B cell (primary cell): ENCODE results near the gene TPBG. TPM values are rescaled to one million over a fixed set of nuclear protein-coding genes. Genes with fewer than 3 reads are reported as not detected.
A peak's percentile ranks its signal among the peaks of the same experiment; 100 is the strongest.

Experiments
- ATAC-seq: fragments of 200-7000 bp; cut with Tn5 transposase; one replicate; pipeline ENCODE4 v1.10.0; 2021; ENCODE audit warnings: low read depth, mild to moderate bottlenecking, moderate number of reproducible peaks, moderate library complexity
- CTCF ChIA-PET: fragments of 350-600 bp; sonication (Branson Sonifier 250); formaldehyde crosslinking; loops from one replicate; lab custom pipeline; 2021; ENCODE audit warnings: antibody characterized with exemption, inconsistent platforms; lab: Charles Lee
- POLR2A ChIA-PET: fragments of 350-600 bp; sonication (Branson Sonifier 250); formaldehyde crosslinking; loops from one replicate; lab custom pipeline; 2021; ENCODE audit warnings: antibody characterized with exemption; lab: Charles Lee
- DNase-seq: peaks from one replicate; pipeline ENCODE4 v3.0.0; 2013
- H2AFZ ChIP-seq: 2 replicates; pipeline ENCODE4 v1.6.1; 2012; ENCODE audit warnings: mild to moderate bottlenecking, low read depth, low read length; ENCODE audit not compliant: insufficient read depth, poor library complexity, severe bottlenecking
- H3K27ac ChIP-seq, 2 donors: 1 replicate in 1 of 2; 2 replicates in 1 of 2; pipeline ENCODE4 v1.5.1; 2012 to 2013; ENCODE audit warnings: low read length in 2 of 2, mild to moderate bottlenecking in 2 of 2, moderate library complexity in 1 of 2
- H3K27me3 ChIP-seq, 4 experiments: fragments of 200-600 bp in 1 of 4; sonication (generic) in 1 of 4; replicated peaks in 1 of 4; 1 replicate in 2 of 4; 2 replicates in 2 of 4; pipeline versions ENCODE4 v1.6.1 to v1.7.0; 2013 to 2016; ENCODE audit warnings: low read length in 3 of 4, mild to moderate bottlenecking in 2 of 4, mixed read lengths in 1 of 4, moderate library complexity in 1 of 4; ENCODE audit not compliant: insufficient read depth in 4 of 4, control insufficient read depth in 3 of 4; ENCODE audit errors: control extremely low read depth in 1 of 4
- H3K36me3 ChIP-seq, 2 experiments: replicated peaks in 1 of 2; 1 replicate in 1 of 2; 2 replicates in 1 of 2; pipeline versions ENCODE4 v1.6.1 to v1.7.1; 2013; ENCODE audit warnings: low read length in 1 of 2; ENCODE audit not compliant: insufficient read depth in 2 of 2, control insufficient read depth in 1 of 2; ENCODE audit errors: control extremely low read depth in 1 of 2, extremely low read depth in 1 of 2
- H3K4me1 ChIP-seq, 2 donors: fragments of 200-600 bp in 1 of 2; sonication (generic) in 1 of 2; 1 replicate in 1 of 2; 2 replicates in 1 of 2; pipeline versions ENCODE4 v1.5.1 to v1.6.1; 2013 to 2017; ENCODE audit warnings: low read length in 2 of 2; ENCODE audit not compliant: control insufficient read depth in 2 of 2, insufficient read depth in 2 of 2
- H3K4me2 ChIP-seq: replicated peaks from 2 replicates; pipeline ENCODE3; 2012; ENCODE audit warnings: mild to moderate bottlenecking, low read depth, low read length; ENCODE audit not compliant: poor library complexity, severe bottlenecking
- H3K4me3 ChIP-seq, 5 experiments: fragments of 200-600 bp in 1 of 5; sonication (generic) in 1 of 5; 1 replicate in 3 of 5; 2 replicates in 2 of 5; pipeline versions ENCODE4 v1.5.1 to v1.7.0; 2011 to 2016; ENCODE audit warnings: low read length in 4 of 5, mild to moderate bottlenecking in 4 of 5, low read depth in 2 of 5, control low read depth in 1 of 5, moderate library complexity in 1 of 5; ENCODE audit not compliant: insufficient read depth in 1 of 5; ENCODE audit errors: control extremely low read depth in 1 of 5, extremely low read depth in 1 of 5
- H3K79me2 ChIP-seq: fragments of 200-600 bp; sonication (generic); one replicate; pipeline ENCODE4 v1.6.0; 2016; ENCODE audit warnings: low read length; ENCODE audit not compliant: control insufficient read depth, insufficient read depth
- H3K9ac ChIP-seq: fragments of 200-600 bp; sonication (generic); 2 replicates; pipeline ENCODE4 v1.6.1; 2017; ENCODE audit warnings: mild to moderate bottlenecking, low read length, moderate library complexity
- H3K9me3 ChIP-seq, 3 donors: one replicate each; pipeline versions ENCODE4 v1.6.1 to v1.7.1; 2013; ENCODE audit warnings: low read length in 2 of 3; ENCODE audit not compliant: control insufficient read depth in 2 of 3, insufficient read depth in 1 of 3; ENCODE audit errors: control extremely low read depth in 1 of 3
- H4K20me1 ChIP-seq: 2 replicates; pipeline ENCODE4 v1.6.0; 2012; ENCODE audit warnings: mild to moderate bottlenecking, low read length; ENCODE audit not compliant: insufficient read depth, control insufficient read depth, poor library complexity, severe bottlenecking
- H3K27ac Mint-ChIP-seq: one replicate; pipeline ENCODE4 v1.8.0; 2021; ENCODE audit warnings: mixed read lengths
- H3K27me3 Mint-ChIP-seq: one replicate; pipeline ENCODE4 v1.8.0; 2021; ENCODE audit warnings: mixed read lengths
- H3K4me1 Mint-ChIP-seq: one replicate; pipeline ENCODE4 v1.8.0; 2021; ENCODE audit warnings: mixed read lengths
- H3K4me3 Mint-ChIP-seq: one replicate; pipeline ENCODE4 v1.8.0; 2021; ENCODE audit warnings: mixed read lengths
- H3K9me3 Mint-ChIP-seq: one replicate; pipeline ENCODE4 v1.8.0; 2022; ENCODE audit warnings: mixed read lengths; ENCODE audit not compliant: insufficient read depth
- EZH2 ChIP-seq: IDR thresholded peaks from 2 replicates; pipeline ENCODE4 v1.6.1; 2012; ENCODE audit warnings: borderline replicate concordance, low read depth, mild to moderate bottlenecking, moderate library complexity, low read length; ENCODE audit not compliant: insufficient read depth, poor library complexity, severe bottlenecking
- WGBS: methylation state at CpG from one replicate; pipeline ENCODE4 v1.1.5; 2013; ENCODE audit warnings: missing lambda C conversion rate; ENCODE audit not compliant: insufficient coverage; 5-methylcytosine and 5-hydroxymethylcytosine counted together
- intact Hi-C: fragments of 100-400 bp; cut with micrococcal nuclease; formaldehyde crosslinking; loops from one replicate; pipeline ENCODE4 v1.10.0; 2022
- polyA plus RNA-seq: library from polyadenylated mRNA; depleted of rRNA; stranded (reverse); fragments of >200 nt; gene quantifications from 2 replicates; pipeline ENCODE4 v1.2.3, GENCODE V29; 2012
- total RNA-seq, 2 donors: library from RNA; stranded (reverse); fragments of 120-200 nt in 1 of 2; gene quantifications; 1 replicate in 1 of 2; 2 replicates in 1 of 2; pipeline versions ENCODE4 v1.2.3 to v1.2.4, GENCODE V29; 2013 to 2022
- TF ChIP-seq, protein P1 (sequence below): fragments of 200-600 bp; IDR thresholded peaks from one replicate; pipeline ENCODE4 v1.8.0; 2022; ENCODE audit warnings: antibody characterized with exemption, mild to moderate bottlenecking

The TPBG gene
- total and polyA plus RNA-seq, 2 donors (not counting 1 experiment from before 2014, with no cell fraction given) = 0.03 TPM; not detected in 1

DNA sequence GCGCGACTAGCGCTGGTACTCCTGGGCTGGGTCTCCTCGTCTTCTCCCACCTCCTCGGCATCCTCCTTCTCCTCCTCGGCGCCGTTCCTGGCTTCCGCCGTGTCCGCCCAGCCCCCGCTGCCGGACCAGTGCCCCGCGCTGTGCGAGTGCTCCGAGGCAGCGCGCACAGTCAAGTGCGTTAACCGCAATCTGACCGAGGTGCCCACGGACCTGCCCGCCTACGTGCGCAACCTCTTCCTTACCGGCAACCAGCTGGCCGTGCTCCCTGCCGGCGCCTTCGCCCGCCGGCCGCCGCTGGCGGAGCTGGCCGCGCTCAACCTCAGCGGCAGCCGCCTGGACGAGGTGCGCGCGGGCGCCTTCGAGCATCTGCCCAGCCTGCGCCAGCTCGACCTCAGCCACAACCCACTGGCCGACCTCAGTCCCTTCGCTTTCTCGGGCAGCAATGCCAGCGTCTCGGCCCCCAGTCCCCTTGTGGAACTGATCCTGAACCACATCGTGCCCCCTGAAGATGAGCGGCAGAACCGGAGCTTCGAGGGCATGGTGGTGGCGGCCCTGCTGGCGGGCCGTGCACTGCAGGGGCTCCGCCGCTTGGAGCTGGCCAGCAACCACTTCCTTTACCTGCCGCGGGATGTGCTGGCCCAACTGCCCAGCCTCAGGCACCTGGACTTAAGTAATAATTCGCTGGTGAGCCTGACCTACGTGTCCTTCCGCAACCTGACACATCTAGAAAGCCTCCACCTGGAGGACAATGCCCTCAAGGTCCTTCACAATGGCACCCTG lies 1.6 kb downstream of the TPBG start:
- H3K4me2 ChIP-seq = peak overlapping the region; percentile 70
- POLR2A ChIA-PET = no interaction called here
- H3K27me3 Mint-ChIP-seq = peaks cover 56% of the 10 kb centered on the region

DNA sequence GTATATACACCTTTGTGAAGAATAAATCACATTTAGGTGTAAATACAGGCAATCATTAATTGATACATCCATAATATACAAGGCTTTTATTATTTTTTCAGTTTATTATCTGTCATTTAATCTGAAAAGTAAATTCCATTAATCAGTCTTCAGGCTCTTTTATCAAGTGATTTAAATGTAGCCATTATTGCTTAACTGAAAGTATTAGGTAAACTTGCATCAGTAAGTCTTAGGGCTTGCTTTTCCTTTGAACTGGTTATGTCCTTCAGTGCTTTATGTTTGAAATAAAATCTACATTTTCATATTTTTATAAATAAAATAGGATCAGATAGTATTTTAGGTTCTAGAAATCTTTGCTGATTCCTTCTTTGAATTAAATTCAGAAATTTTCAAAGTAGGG lies 4.1 kb downstream of the TPBG start:
- POLR2A ChIA-PET = no interaction called here
- Mint-ChIP-seq H3K4me3 (no peak overlapping the region), H3K4me1 (peaks cover 24% of the 10 kb centered on the region), H3K9me3 (no peaks in the 10 kb centered on the region), H3K27ac (no peak overlapping the region), H3K27me3 (peaks cover 38% of the 10 kb centered on the region)
- Histone ChIP-seq H3K4me2 (no peak overlapping the region), H3K79me2 (no peaks in the 10 kb centered on the region), H3K4me1 (peaks cover 20 to 24% of the 10 kb centered on the region in 2 donors), H3K9ac (no peak overlapping the region), H2AFZ (no peak overlapping the region), H3K27me3 (peaks cover 0 to 32% (median 19%) of the 10 kb centered on the region in 4 experiments), H3K4me3 (no peak overlapping the region), H3K27ac (no peak overlapping the region), H3K36me3 (no peaks in the 10 kb centered on the region), H4K20me1 (no peaks in the 10 kb centered on the region), H3K9me3 (no peaks in the 10 kb centered on the region)
- no peak for TF ChIP-seq EZH2
- TF ChIP-seq, protein P1, sequence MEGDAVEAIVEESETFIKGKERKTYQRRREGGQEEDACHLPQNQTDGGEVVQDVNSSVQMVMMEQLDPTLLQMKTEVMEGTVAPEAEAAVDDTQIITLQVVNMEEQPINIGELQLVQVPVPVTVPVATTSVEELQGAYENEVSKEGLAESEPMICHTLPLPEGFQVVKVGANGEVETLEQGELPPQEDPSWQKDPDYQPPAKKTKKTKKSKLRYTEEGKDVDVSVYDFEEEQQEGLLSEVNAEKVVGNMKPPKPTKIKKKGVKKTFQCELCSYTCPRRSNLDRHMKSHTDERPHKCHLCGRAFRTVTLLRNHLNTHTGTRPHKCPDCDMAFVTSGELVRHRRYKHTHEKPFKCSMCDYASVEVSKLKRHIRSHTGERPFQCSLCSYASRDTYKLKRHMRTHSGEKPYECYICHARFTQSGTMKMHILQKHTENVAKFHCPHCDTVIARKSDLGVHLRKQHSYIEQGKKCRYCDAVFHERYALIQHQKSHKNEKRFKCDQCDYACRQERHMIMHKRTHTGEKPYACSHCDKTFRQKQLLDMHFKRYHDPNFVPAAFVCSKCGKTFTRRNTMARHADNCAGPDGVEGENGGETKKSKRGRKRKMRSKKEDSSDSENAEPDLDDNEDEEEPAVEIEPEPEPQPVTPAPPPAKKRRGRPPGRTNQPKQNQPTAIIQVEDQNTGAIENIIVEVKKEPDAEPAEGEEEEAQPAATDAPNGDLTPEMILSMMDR = no peak
- ATAC-seq = no peak
- intact Hi-C loops = no loop called here
- CTCF ChIA-PET = no interaction called here
- no peak for DNase-seq

More for the DNA sequence above, 1.6 kb downstream of the TPBG start:
- Histone ChIP-seq H2AFZ (peak overlapping the region; percentile 51), H4K20me1 (no peaks in the 10 kb centered on the region), H3K4me1 (peaks cover 20 to 24% of the 10 kb centered on the region in 2 donors), H3K79me2 (no peaks in the 10 kb centered on the region), H3K36me3 (no peaks in the 10 kb centered on the region), H3K27me3 (peaks cover 0 to 35% (median 27%) of the 10 kb centered on the region in 4 experiments), H3K4me3 (peak overlapping the region in 1 of 5 experiments; percentile 33), H3K9me3 (no peaks in the 10 kb centered on the region), H3K9ac (peak overlapping the region; percentile 29), H3K27ac (no peak overlapping the region)
- intact Hi-C loops = no loop called here
- CTCF ChIA-PET = no interaction called here
- peak overlapping the region; percentile 78 for H3K4me3 Mint-ChIP-seq
- H3K27ac Mint-ChIP-seq = no peak overlapping the region
- ATAC-seq = no peak
- H3K9me3 Mint-ChIP-seq = no peaks in the 10 kb centered on the region
- 20% methylated on average over 67 of the region's 67 CpGs for WGBS
- DNase-seq = peak; percentile 3
- H3K4me1 Mint-ChIP-seq = peaks cover 24% of the 10 kb centered on the region
- TF ChIP-seq, protein P1 = no peak
- no peak for TF ChIP-seq EZH2
